GM19193 (cell line): Measurements from ENCODE around the gene VAV2.

Experiments
- POLR2A ChIP-seq: IDR thresholded peaks from 4 replicates; pipeline ENCODE4 v1.6.1; 2011; ENCODE audit not compliant: insufficient read depth, insufficient read length; ENCODE audit errors: extremely low read depth

The VAV2 gene

GRCh38 chr9:133835262-133835901 is 156.7 kb downstream of the VAV2 start:
- TF ChIP-seq POLR2A, result no peak

GRCh38 chr9:133834080-133834976 is 157.8 kb downstream of the VAV2 start:
- no peak for TF ChIP-seq POLR2A

GRCh38 chr9:133833388-133834025 is 158.6 kb downstream of the VAV2 start:
- no peak for TF ChIP-seq POLR2A

GRCh38 chr9:133832877-133833276 is 159.2 kb downstream of the VAV2 start:
- TF ChIP-seq POLR2A, result no peak

- TF ChIP-seq POLR2A, result no peak
Measured at GRCh38 chr9:133830711-133831110, 161.4 kb downstream of the VAV2 start.

GRCh38 chr9:133830310-133830709 is 161.8 kb downstream of the VAV2 start:
- TF ChIP-seq POLR2A, result no peak

GRCh38 chr9:133828338-133828997 is 163.7 kb downstream of the VAV2 start:
- no peak for TF ChIP-seq POLR2A

- no peak for TF ChIP-seq POLR2A
Measured at GRCh38 chr9:133826289-133827085, 165.6 kb downstream of the VAV2 start.

- TF ChIP-seq POLR2A, result no peak
Measured at GRCh38 chr9:133825555-133826218, 166.4 kb downstream of the VAV2 start.

GRCh38 chr9:133824802-133825186 is 167.3 kb downstream of the VAV2 start:
- TF ChIP-seq POLR2A, result no peak

GRCh38 chr9:133824106-133824801 is 167.9 kb downstream of the VAV2 start:
- no peak for TF ChIP-seq POLR2A

- TF ChIP-seq POLR2A, result peak; percentile 19
Measured at GRCh38 chr9:133823189-133824105, 168.7 kb downstream of the VAV2 start.
